Parathyroid adenoma (tissue), 2 donors: ENCODE measurements around the gene TEDC1.

Experiments used
- H2AFZ ChIP-seq: fragments of 300-600 bp; sonication (generic); one replicate; pipeline ENCODE4 v1.7.0; 2017; ENCODE audit warnings: antibody characterized with exemption, mild to moderate bottlenecking
- H3K27ac ChIP-seq: fragments of 300-600 bp; sonication (generic); one replicate; pipeline ENCODE4 v1.7.0; 2017
- H3K27me3 ChIP-seq: fragments of 300-600 bp; sonication (generic); one replicate; pipeline ENCODE4 v1.7.0; 2017; ENCODE audit warnings: low read length; ENCODE audit not compliant: control insufficient read depth, insufficient read depth
- H3K36me3 ChIP-seq: fragments of 300-600 bp; sonication (generic); one replicate; pipeline ENCODE4 v1.7.0; 2017; ENCODE audit warnings: low read length; ENCODE audit not compliant: control insufficient read depth, insufficient read depth
- H3K4me1 ChIP-seq: fragments of 300-600 bp; sonication (generic); one replicate; pipeline ENCODE4 v1.7.0; 2017; ENCODE audit warnings: control low read depth
- H3K4me2 ChIP-seq: fragments of 300-600 bp; sonication (generic); one replicate; pipeline ENCODE4 v1.7.0; 2017; ENCODE audit warnings: low read length
- H3K4me3 ChIP-seq: fragments of 300-600 bp; sonication (generic); one replicate; pipeline ENCODE4 v1.7.0; 2017; ENCODE audit warnings: low read depth, low read length
- H3K79me2 ChIP-seq: fragments of 300-600 bp; sonication (generic); one replicate; pipeline ENCODE4 v1.7.0; 2017; ENCODE audit warnings: control low read depth
- H3K9ac ChIP-seq: fragments of 300-600 bp; sonication (generic); one replicate; pipeline ENCODE4 v1.7.0; 2017; ENCODE audit warnings: mild to moderate bottlenecking
- H3K9me3 ChIP-seq: fragments of 300-600 bp; sonication (generic); one replicate; pipeline ENCODE4 v1.7.0; 2017; ENCODE audit warnings: low read length; ENCODE audit not compliant: control insufficient read depth
- TF ChIP-seq, protein P1 (sequence below): fragments of 300-600 bp; sonication (generic); IDR thresholded peaks from one replicate; pipeline ENCODE4 v1.7.0; 2017; ENCODE audit warnings: antibody characterized with exemption, mild to moderate bottlenecking
- donor health status: primary hyperparathyroidism.

Gene TEDC1

DNA sequence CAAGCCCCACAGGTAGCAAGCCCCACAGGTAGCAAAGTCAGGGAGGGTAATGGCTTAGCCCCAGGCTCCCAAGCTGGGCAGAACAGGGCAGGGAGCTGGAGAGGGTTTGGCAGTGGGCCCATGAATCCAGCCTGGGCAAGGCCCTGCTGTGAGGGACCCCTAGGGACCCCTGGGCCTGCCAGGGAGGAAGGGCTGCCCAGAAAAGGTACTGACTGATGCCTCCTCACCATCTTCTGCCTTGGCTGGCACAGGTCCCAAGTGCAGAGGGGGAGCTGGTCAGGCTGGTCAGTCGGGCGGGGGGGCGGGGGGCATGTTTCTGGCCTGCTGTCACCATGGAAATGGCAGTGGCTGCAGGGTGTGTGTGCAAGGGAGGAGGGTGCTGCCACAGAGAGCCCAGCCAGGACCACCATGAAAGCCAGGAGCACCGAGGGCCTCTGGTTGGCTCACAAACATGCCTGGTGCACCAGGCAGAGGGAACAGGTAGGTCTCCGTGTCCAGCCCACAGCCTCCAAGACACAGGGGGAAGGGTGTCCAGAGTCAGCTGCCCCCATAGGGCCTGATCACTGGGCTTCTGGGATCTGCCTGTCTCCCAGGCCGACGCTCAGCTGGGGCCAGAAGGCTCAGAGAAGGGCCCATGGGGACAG, 17.9 kb upstream of the TEDC1 start:
- no peaks in the 10 kb centered on the region for H3K36me3 ChIP-seq
- peaks cover 14% of the 10 kb centered on the region for H3K4me1 ChIP-seq
- no peaks in the 10 kb centered on the region for H3K27me3 ChIP-seq
- H3K9ac ChIP-seq, result no peak overlapping the region
- H2AFZ ChIP-seq, result peak overlapping the region; percentile 94
- H3K9me3 ChIP-seq, result no peaks in the 10 kb centered on the region
- peak overlapping the region; percentile 83 for H3K4me2 ChIP-seq
- peak overlapping the region; percentile 81 for H3K27ac ChIP-seq
- H3K79me2 ChIP-seq, result no peaks in the 10 kb centered on the region
- H3K4me3 ChIP-seq, result no peak overlapping the region
- TF ChIP-seq, protein P1, sequence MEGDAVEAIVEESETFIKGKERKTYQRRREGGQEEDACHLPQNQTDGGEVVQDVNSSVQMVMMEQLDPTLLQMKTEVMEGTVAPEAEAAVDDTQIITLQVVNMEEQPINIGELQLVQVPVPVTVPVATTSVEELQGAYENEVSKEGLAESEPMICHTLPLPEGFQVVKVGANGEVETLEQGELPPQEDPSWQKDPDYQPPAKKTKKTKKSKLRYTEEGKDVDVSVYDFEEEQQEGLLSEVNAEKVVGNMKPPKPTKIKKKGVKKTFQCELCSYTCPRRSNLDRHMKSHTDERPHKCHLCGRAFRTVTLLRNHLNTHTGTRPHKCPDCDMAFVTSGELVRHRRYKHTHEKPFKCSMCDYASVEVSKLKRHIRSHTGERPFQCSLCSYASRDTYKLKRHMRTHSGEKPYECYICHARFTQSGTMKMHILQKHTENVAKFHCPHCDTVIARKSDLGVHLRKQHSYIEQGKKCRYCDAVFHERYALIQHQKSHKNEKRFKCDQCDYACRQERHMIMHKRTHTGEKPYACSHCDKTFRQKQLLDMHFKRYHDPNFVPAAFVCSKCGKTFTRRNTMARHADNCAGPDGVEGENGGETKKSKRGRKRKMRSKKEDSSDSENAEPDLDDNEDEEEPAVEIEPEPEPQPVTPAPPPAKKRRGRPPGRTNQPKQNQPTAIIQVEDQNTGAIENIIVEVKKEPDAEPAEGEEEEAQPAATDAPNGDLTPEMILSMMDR, result no peak

DNA sequence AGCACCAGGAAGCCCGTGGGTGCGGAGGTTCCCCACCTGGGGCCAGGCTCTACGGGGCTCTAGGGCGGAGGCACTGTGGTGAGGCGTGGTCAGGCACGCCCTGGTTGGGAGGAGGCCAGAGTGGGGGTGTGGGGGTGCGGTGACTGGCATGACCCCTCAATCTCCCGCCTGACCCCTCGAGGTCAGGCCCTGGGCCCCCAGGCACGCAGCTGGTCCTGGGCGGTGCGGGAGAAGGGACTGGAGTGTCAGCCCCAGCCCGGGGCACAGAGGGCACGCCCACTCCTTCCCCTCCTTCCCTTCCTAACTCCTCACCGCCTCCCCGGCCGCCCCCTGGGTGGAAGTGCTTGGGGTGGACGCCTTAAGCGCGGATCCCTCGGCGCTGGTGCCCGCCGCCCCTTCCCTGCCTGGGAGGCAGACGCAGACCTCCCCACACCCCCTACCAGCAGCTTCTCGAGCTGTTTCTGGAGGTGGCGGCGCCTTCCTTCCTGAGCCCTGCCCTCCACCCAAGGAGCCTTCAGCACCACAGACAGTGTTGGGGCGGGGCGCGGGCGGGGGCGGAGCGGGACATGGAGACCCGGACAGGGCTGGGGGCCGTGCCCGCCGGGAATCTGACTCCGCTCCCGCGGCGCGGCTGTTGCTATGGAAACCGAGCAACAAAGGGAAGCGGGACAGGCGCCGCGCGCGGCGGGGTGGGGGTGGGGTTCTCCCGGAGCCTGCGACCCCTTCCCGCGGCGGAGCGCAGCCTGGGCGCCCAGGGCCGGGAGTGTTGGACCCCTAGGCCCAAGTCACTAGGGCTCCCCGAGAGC, 17.2 kb upstream of the TEDC1 start:
- Histone ChIP-seq H3K9me3 (no peaks in the 10 kb centered on the region), H3K9ac (peak overlapping the region; percentile 57), H3K27ac (peak overlapping the region; percentile 81), H3K36me3 (no peaks in the 10 kb centered on the region), H3K4me3 (peak overlapping the region; percentile 57), H3K27me3 (no peaks in the 10 kb centered on the region), H3K4me1 (peaks cover 14% of the 10 kb centered on the region), H3K79me2 (no peaks in the 10 kb centered on the region), H3K4me2 (peak overlapping the region; percentile 83), H2AFZ (peak overlapping the region; percentile 94)
- TF ChIP-seq, protein P1, result no peak

DNA sequence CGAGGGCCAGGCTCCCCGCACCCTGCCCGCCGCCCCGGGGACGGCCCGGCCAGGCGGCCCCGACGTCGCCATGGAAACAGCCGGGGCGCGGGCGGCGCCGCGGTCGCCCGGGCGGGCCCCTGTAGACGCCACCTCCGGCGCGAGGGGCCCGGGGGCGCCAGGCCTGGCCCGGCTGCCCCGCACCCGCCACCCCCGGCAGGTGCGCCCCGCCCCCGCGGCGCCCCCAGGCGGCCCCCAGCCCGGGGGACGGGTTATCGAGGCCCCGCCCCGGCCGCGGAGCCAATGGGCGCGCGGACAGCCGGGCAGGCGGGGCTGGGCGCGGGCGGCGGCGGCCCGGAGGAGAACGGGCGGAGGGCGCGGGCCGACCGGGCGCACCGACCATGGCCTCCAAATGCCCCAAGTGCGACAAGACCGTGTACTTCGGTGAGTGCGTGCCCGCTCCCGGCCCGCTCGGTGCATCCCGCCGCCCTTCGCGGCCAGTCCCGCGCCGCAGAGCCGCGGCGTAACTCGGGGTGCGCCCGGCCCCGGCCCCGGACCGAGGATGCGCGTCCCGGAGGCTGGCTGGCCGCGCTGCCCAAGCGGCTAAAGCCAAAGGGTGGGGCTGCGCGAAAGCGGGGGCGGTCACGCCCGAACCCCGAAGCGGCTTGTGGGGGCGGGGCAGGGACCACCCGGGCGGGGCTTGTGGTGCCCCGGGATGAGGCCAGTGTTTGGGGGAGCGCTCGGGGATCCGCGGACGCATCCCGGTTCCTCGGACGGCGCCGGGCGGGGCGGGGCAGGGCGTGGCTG, 16.4 kb upstream of the TEDC1 start, which contains the start of gene CRIP2:
CRIP2 (plus strand) TSS at position 339 of the 786 bp plus-strand sequence; CDS start at position 381, 42 bp downstream.
- no peaks in the 10 kb centered on the region for H3K36me3 ChIP-seq
- no peaks in the 10 kb centered on the region for H3K79me2 ChIP-seq
- peak within 1 kb of the TSS; percentile 57 for H3K4me3 ChIP-seq
- peaks cover 14% of the 10 kb centered on the region for H3K4me1 ChIP-seq
- peak within 1 kb of the TSS; percentile 57 for H3K9ac ChIP-seq
- peak within 1 kb of the TSS; percentile 94 for H2AFZ ChIP-seq
- H3K9me3 ChIP-seq, result no peaks in the 10 kb centered on the region
- H3K27me3 ChIP-seq, result no peaks in the 10 kb centered on the region
- peak within 1 kb of the TSS; percentile 81 for H3K27ac ChIP-seq
- peak within 1 kb of the TSS; percentile 89 for H3K4me2 ChIP-seq
- TF ChIP-seq, protein P1, result no peak

DNA sequence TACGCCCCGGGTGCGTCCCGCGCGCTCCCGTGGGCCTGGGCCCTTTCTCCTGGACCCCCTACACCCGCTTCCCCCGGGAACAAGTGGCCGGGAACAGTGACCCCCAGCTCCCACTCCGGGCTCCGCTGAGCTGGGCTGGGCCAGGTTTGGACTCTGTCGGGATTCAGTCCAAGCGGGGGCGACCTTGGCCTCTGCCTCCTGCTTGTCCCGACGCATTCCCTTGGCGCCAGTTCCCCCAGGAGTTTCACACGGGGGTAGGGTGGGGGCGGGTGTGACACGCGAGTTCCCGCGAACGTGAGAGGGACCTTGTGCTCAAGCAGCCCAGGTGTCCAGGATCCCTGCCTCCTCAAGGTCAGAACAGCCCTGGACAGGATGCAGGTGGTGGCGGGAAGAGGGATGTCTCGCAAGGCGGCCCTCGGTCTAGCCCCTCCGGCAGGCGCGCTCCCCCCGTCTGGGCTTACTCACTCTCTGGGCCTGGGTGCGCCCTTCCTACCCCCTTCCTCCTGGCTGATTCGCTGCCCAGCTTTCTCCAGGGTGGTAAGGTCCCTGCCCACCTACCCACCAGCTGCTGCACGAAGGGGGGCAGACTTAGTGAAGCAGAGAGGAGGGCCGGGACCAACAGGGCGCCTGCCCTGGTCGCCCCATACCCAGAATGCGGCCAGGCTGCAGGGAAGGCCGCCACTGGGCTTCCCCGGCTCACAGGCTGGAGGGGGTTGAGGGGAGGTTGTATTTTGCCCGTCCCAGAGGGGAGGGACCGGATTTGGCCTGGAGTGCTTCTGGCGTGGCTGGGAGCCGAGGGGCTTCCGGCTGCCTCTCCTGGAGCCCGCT, 15.6 kb upstream of the TEDC1 start:
- Histone ChIP-seq H3K4me3 (peak overlapping the region; percentile 52), H3K4me1 (peaks cover 14% of the 10 kb centered on the region), H3K36me3 (no peaks in the 10 kb centered on the region), H3K9ac (no peak overlapping the region), H3K4me2 (peak overlapping the region; percentile 89), H3K27me3 (no peaks in the 10 kb centered on the region), H3K79me2 (no peaks in the 10 kb centered on the region), H3K9me3 (no peaks in the 10 kb centered on the region), H2AFZ (peak overlapping the region; percentile 62), H3K27ac (peak overlapping the region; percentile 75)
- TF ChIP-seq, protein P1, result no peak
